Trophoblast cell (in vitro differentiated cells and primary cell): Measurements from ENCODE around the gene VAT1L.

Experiments
- DNase-seq, 2 donors: peaks; one replicate each; pipeline ENCODE4 v3.0.0-alpha.2; 2016
- H2AFZ ChIP-seq: 2 replicates; pipeline ENCODE4 v1.6.1; 2013; ENCODE audit warnings: low read length, moderate library complexity, mild to moderate bottlenecking; ENCODE audit not compliant: insufficient read depth, poor library complexity
- H2AK5ac ChIP-seq: 2 replicates; pipeline ENCODE4 v1.6.1; 2013; ENCODE audit warnings: mild to moderate bottlenecking, low read length
- H2BK120ac ChIP-seq: 2 replicates; pipeline ENCODE4 v1.6.1; 2013; ENCODE audit warnings: low read length, mild to moderate bottlenecking, moderate library complexity; ENCODE audit not compliant: insufficient read depth, poor library complexity
- H2BK12ac ChIP-seq: 2 replicates; pipeline ENCODE4 v1.6.1; 2013; ENCODE audit warnings: mild to moderate bottlenecking, low read length, moderate library complexity
- H2BK5ac ChIP-seq: 2 replicates; pipeline ENCODE4 v1.6.1; 2013; ENCODE audit warnings: low read length, low read depth, moderate library complexity, mild to moderate bottlenecking; ENCODE audit not compliant: poor library complexity
- H3K14ac ChIP-seq: 2 replicates; pipeline ENCODE4 v1.6.1; 2013; ENCODE audit warnings: mild to moderate bottlenecking, low read length
- H3K18ac ChIP-seq: 2 replicates; pipeline ENCODE4 v1.6.1; 2013; ENCODE audit warnings: mild to moderate bottlenecking, low read length
- H3K23ac ChIP-seq: 2 replicates; pipeline ENCODE4 v1.6.1; 2013; ENCODE audit warnings: low read length
- H3K27ac ChIP-seq: 2 replicates; pipeline ENCODE4 v1.5.1; 2013; ENCODE audit warnings: low read depth, mild to moderate bottlenecking, inconsistent platforms, low read length, moderate library complexity
- H3K27me3 ChIP-seq: 2 replicates; pipeline ENCODE4 v1.6.1; 2013; ENCODE audit warnings: inconsistent platforms, mild to moderate bottlenecking, low read length, moderate library complexity; ENCODE audit not compliant: insufficient read depth
- H3K36me3 ChIP-seq, 2 experiments: 1 replicate in 1 of 2; 2 replicates in 1 of 2; pipeline ENCODE4 v1.6.1; 2013; ENCODE audit warnings: low read length in 2 of 2, mild to moderate bottlenecking in 2 of 2, moderate library complexity in 1 of 2; ENCODE audit not compliant: insufficient read depth in 2 of 2, control insufficient read depth in 1 of 2
- H3K4ac ChIP-seq: 2 replicates; pipeline ENCODE4 v1.6.1; 2013; ENCODE audit warnings: low read depth, mild to moderate bottlenecking, low read length, moderate library complexity
- H3K4me1 ChIP-seq, 2 experiments: 1 replicate in 1 of 2; 2 replicates in 1 of 2; pipeline ENCODE4 v1.6.1; 2013; ENCODE audit warnings: low read length in 2 of 2, mild to moderate bottlenecking in 2 of 2, moderate library complexity in 1 of 2; ENCODE audit not compliant: insufficient read depth in 2 of 2, control insufficient read depth in 1 of 2
- H3K4me2 ChIP-seq: 2 replicates; pipeline ENCODE4 v1.6.1; 2013; ENCODE audit warnings: inconsistent platforms, mild to moderate bottlenecking, low read length, moderate library complexity
- H3K4me3 ChIP-seq: 2 replicates; pipeline ENCODE4 v1.5.1; 2013; ENCODE audit warnings: mild to moderate bottlenecking, low read depth, low read length, inconsistent platforms
- H3K79me1 ChIP-seq: one replicate; pipeline ENCODE4 v1.6.1; 2013; ENCODE audit warnings: low read length
- H3K79me2 ChIP-seq: 2 replicates; pipeline ENCODE4 v1.6.1; 2013; ENCODE audit warnings: low read length, mild to moderate bottlenecking; ENCODE audit not compliant: control insufficient read depth, insufficient read depth, poor library complexity
- H3K9ac ChIP-seq: 2 replicates; pipeline ENCODE4 v1.6.1; 2013; ENCODE audit warnings: mild to moderate bottlenecking, low read length
- H3K9me3 ChIP-seq: 2 replicates; pipeline ENCODE4 v1.6.1; 2013; ENCODE audit warnings: low read depth, mild to moderate bottlenecking, control low read depth, inconsistent platforms, low read length; ENCODE audit not compliant: insufficient read depth
- H4K12ac ChIP-seq: 2 replicates; pipeline ENCODE4 v1.6.1; 2013; ENCODE audit warnings: low read depth, mild to moderate bottlenecking, low read length, moderate library complexity
- H4K8ac ChIP-seq: 2 replicates; pipeline ENCODE4 v1.6.1; 2013; ENCODE audit warnings: low read depth, mild to moderate bottlenecking, low read length, moderate library complexity
- H4K91ac ChIP-seq: one replicate; pipeline ENCODE4 v1.6.1; 2013; ENCODE audit warnings: low read depth, mild to moderate bottlenecking, low read length, moderate library complexity
- WGBS: extraction: QIAGEN DNeasy Blood & Tissue Kit; methylation state at CpG from one replicate; pipeline ENCODE4 v1.1.7; 2013; ENCODE audit warnings: missing lambda C conversion rate; ENCODE audit not compliant: insufficient read length, insufficient coverage; ENCODE audit errors: extremely low coverage; 5-methylcytosine and 5-hydroxymethylcytosine counted together

Gene VAT1L

DNA sequence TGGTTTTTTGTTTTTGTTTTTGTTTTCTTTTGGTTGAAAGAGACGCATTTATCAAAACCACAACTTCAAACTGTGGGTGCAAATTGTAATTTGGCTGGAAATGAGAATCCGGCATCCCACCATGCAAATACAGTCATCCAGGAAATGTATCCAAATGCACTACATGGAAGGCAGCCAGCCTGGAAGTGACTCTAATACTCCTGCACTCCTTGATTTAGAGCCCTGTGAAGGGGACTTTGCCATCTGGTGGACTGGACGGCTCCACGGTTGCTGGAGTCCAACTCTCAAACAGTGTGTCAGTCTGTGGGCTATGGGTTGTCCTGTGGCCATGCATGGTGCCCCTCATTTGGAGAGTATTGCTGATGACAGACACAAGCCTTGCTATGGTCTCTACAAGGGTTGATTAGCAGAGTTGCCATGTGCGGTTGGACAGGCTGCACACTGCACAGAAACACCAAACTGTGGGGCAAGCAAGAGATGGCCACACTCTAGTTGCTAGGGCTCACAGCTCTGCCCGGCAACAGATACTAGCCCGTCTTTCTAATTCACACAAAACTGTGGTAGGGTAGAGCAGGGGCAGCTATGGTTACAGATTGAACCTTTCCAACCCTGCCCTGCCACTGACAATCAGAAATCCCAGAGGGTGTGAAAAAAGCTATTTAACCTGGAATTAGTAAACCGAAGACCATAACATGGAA is 62.4 kb downstream of the VAT1L start:
- Histone ChIP-seq H2AK5ac (no peak overlapping the region), H3K9me3 (no peaks in the 10 kb centered on the region), H3K36me3 (no peaks in the 10 kb centered on the region), H3K79me1 (no peaks in the 10 kb centered on the region), H3K4me3 (no peak overlapping the region), H2BK12ac (no peak overlapping the region), H3K4ac (no peak overlapping the region), H3K79me2 (no peaks in the 10 kb centered on the region), H3K18ac (no peak overlapping the region), H3K9ac (no peak overlapping the region), H3K23ac (no peak overlapping the region), H3K27ac (no peak overlapping the region), H3K4me2 (no peak overlapping the region), H4K8ac (no peak overlapping the region), H3K27me3 (no peaks in the 10 kb centered on the region), H3K14ac (no peak overlapping the region), H4K12ac (no peak overlapping the region), H2BK120ac (no peak overlapping the region), H2BK5ac (no peak overlapping the region), H3K4me1 (no peaks in the 10 kb centered on the region), H2AFZ (no peak overlapping the region), H4K91ac (no peak overlapping the region)
- WGBS: no CpG with 5 or more reads among the region's 8 CpGs
- DNase-seq: no peak

DNA sequence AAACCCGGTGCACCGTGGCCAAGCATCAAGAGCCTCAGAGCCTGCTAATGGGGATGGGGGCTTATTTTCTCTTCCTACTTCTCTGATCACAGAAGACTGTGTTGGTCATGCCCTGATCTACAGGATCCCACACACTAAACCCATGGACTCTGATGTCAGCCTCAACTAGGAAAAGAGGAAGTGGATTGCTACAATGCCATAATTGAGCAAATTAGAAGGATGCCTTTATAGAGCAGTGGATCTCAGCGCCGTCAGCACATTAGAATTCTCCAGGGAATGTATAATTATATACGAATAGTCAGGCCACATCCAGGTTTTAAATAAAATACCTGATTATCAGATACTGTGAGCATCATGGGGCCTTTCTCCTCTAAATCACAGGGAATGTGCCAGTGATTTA is 64.8 kb downstream of the VAT1L start:
- peaks cover 2% of the 10 kb centered on the region for H3K9me3 ChIP-seq
- H2BK12ac ChIP-seq: no peak overlapping the region
- H2AK5ac ChIP-seq: no peak overlapping the region
- no peaks in the 10 kb centered on the region for H3K27me3 ChIP-seq
- H3K4ac ChIP-seq: no peak overlapping the region
- no peak overlapping the region for H3K27ac ChIP-seq
- no peak overlapping the region for H2BK120ac ChIP-seq
- no peak overlapping the region for H2BK5ac ChIP-seq
- no peaks in the 10 kb centered on the region for H3K36me3 ChIP-seq
- H3K4me3 ChIP-seq: no peak overlapping the region
- H4K12ac ChIP-seq: no peak overlapping the region
- no peak overlapping the region for H3K14ac ChIP-seq
- no peak overlapping the region for H3K9ac ChIP-seq
- no peaks in the 10 kb centered on the region for H3K79me1 ChIP-seq
- no peak overlapping the region for H3K18ac ChIP-seq
- no CpG with 5 or more reads among the region's 5 CpGs for WGBS
- no peaks in the 10 kb centered on the region for H3K79me2 ChIP-seq
- H2AFZ ChIP-seq: no peak overlapping the region
- no peak overlapping the region for H4K8ac ChIP-seq
- no peak overlapping the region for H4K91ac ChIP-seq
- DNase-seq: no peak
- no peak overlapping the region for H3K23ac ChIP-seq
- no peak overlapping the region for H3K4me2 ChIP-seq
- no peaks in the 10 kb centered on the region for H3K4me1 ChIP-seq

DNA sequence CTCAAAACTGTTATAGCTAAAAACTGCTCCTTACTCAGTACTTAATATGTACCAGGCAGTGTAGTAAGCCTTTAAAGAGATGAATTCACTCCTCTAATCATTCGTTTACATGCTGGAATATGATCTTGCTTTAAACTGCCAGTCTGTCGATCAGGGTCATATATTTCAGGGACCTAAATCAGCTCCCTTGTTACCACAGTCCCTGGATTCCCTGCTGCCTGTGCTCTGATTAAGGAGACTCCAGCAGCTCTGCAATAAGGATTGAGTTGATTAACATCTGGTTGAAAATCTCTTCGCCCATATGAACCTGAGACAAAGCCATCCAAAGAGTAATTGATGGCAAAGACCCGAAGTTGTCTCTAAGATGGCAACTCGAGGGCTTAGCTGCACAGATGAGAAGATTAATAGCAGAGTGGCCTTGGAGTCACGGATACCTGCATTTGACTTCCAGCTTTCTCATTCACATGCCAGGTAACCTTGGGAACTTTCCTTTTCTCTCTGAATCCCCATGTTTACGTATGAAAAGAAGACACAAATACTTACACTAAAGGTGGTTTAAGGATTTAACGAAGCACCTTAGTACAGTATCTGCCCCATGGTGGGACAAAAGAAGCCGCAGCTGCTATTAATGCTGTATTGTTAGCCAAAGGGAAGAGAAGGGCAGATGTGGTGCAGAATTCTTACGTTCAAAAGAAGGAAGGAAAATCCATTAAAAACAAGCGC is 68.2 kb downstream of the VAT1L start:
- H3K9ac ChIP-seq: no peak overlapping the region
- no peaks in the 10 kb centered on the region for H3K27me3 ChIP-seq
- H2AK5ac ChIP-seq: no peak overlapping the region
- no peaks in the 10 kb centered on the region for H3K4me1 ChIP-seq
- H4K91ac ChIP-seq: no peak overlapping the region
- H3K4ac ChIP-seq: no peak overlapping the region
- H3K79me1 ChIP-seq: no peaks in the 10 kb centered on the region
- H3K9me3 ChIP-seq: peaks cover 2% of the 10 kb centered on the region
- no peak overlapping the region for H3K18ac ChIP-seq
- no peak overlapping the region for H4K12ac ChIP-seq
- H3K4me3 ChIP-seq: no peak overlapping the region
- no CpG with 5 or more reads among the region's 11 CpGs for WGBS
- no peak overlapping the region for H3K23ac ChIP-seq
- no peaks in the 10 kb centered on the region for H3K79me2 ChIP-seq
- no peak overlapping the region for H2BK120ac ChIP-seq
- no peak overlapping the region for H2BK5ac ChIP-seq
- no peak overlapping the region for H2AFZ ChIP-seq
- no peak for DNase-seq
- no peak overlapping the region for H4K8ac ChIP-seq
- no peak overlapping the region for H3K27ac ChIP-seq
- H3K14ac ChIP-seq: no peak overlapping the region
- H3K36me3 ChIP-seq: no peaks in the 10 kb centered on the region
- no peak overlapping the region for H3K4me2 ChIP-seq
- H2BK12ac ChIP-seq: no peak overlapping the region

DNA sequence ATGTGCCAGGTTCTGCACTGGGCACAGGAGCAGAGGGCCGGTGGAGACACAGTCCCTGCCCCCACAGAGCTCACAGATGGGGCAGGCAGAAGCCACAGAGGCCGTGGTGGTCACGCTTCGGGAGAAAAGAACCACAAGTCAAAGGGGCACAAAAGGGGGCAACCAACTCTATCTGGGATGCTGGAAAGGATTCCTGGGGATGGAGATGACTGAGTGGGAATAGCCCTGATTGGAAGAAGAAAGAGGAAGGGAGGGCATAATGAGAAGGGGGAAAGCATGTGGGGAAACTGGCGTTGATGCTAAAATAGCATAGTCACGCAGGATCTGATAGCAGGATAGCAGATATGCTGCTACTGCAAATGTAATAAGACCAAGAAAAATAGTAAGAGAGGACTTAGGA is 69.7 kb downstream of the VAT1L start:
- Histone ChIP-seq H4K8ac (no peak overlapping the region), H3K4ac (no peak overlapping the region), H3K27me3 (no peaks in the 10 kb centered on the region), H3K23ac (no peak overlapping the region), H2AK5ac (no peak overlapping the region), H3K79me1 (no peaks in the 10 kb centered on the region), H3K79me2 (no peaks in the 10 kb centered on the region), H3K4me1 (no peaks in the 10 kb centered on the region), H3K9me3 (peaks cover 2% of the 10 kb centered on the region), H3K27ac (no peak overlapping the region), H3K18ac (no peak overlapping the region), H3K4me2 (no peak overlapping the region), H2BK120ac (no peak overlapping the region), H4K12ac (no peak overlapping the region), H3K14ac (no peak overlapping the region), H2AFZ (no peak overlapping the region), H3K4me3 (no peak overlapping the region), H3K9ac (no peak overlapping the region), H2BK12ac (no peak overlapping the region), H3K36me3 (no peaks in the 10 kb centered on the region), H4K91ac (no peak overlapping the region), H2BK5ac (no peak overlapping the region)
- DNase-seq: no peak
- WGBS: no CpG with 5 or more reads among the region's 6 CpGs
